HepG2 (cell line): ENCODE data around the gene FAM117B. TPM values are rescaled to one million over a fixed set of nuclear protein-coding genes. Genes with fewer than 3 reads are reported as not detected.
A peak's percentile ranks its signal among the peaks of the same experiment; 100 is the strongest.

Experiments used
- BCL6 ChIP-seq: IDR thresholded peaks from 2 replicates; pipeline ENCODE4 v1.6.1; 2016; ENCODE audit warnings: missing genetic modification reagents, missing compliant biosample characterization
- BORCS8-MEF2B ChIP-seq: sonication (generic); formaldehyde crosslinking; IDR thresholded peaks from 2 replicates; pipeline ENCODE4 v1.8.0; 2022; ENCODE audit warnings: mild to moderate bottlenecking, missing genetic modification reagents
- KAT7 ChIP-seq: IDR thresholded peaks from 2 replicates; pipeline ENCODE4 v1.6.1; 2018; ENCODE audit warnings: borderline replicate concordance, missing compliant biosample characterization
- KAT8 ChIP-seq: IDR thresholded peaks from 2 replicates; pipeline ENCODE4 v1.6.1; 2016; ENCODE audit warnings: missing genetic modification reagents, missing compliant biosample characterization
- MAZ ChIP-seq, 2 experiments: sonication (generic) in 1 of 2; formaldehyde crosslinking in 1 of 2; IDR thresholded peaks; 2 replicates each; pipeline versions ENCODE4 v1.5.0 to v1.6.1; 2012 to 2020; ENCODE audit warnings: low read depth in 2 of 2, mild to moderate bottlenecking in 2 of 2, borderline replicate concordance in 1 of 2, improper control_type of control experiment in 1 of 2, low read length in 1 of 2, missing genetic modification reagents in 1 of 2, moderate library complexity in 1 of 2
- SOX5 ChIP-seq: IDR thresholded peaks from 2 replicates; pipeline ENCODE4 v1.6.1; 2016; ENCODE audit warnings: borderline replicate concordance
- SRY ChIP-seq: sonication (generic); formaldehyde crosslinking; IDR thresholded peaks from 2 replicates; pipeline ENCODE4 v1.8.0; 2022; ENCODE audit warnings: mild to moderate bottlenecking, missing genetic modification reagents
- ZFX ChIP-seq: sonication (generic); formaldehyde crosslinking; IDR thresholded peaks from 2 replicates; pipeline ENCODE4 v1.4.0; 2020; ENCODE audit warnings: mild to moderate bottlenecking, low read depth, missing genetic modification reagents, moderate library complexity
- polyA plus RNA-seq, 8 experiments: library from polyadenylated mRNA; depleted of rRNA in 3 of 8; stranded (reverse) in 7 of 8; unstranded in 1 of 8; fragments of >200 nt; fragmentation: Illumina TruSeq in 4 of 8; extraction: Trizol in 4 of 8; gene quantifications; 2 replicates each; pipeline versions ENCODE4 v1.2.1 to v1.2.3, GENCODE V29; 2011 to 2016; ENCODE audit warnings: low read depth in 4 of 8, missing spikeins in 1 of 8, mixed read lengths in 1 of 8; ENCODE audit not compliant: insufficient read depth in 1 of 8
- total RNA-seq, 5 experiments: library from RNA; depleted of rRNA; stranded (reverse); fragments of >200 nt; fragmentation: Illumina TruSeq; extraction: Trizol; gene quantifications; 2 replicates each; pipeline ENCODE4 v1.2.3, GENCODE V29; 2016; ENCODE audit warnings: low read depth in 1 of 5
- TF ChIP-seq, protein P1 (sequence below): sonication (generic); formaldehyde crosslinking; IDR thresholded peaks from 2 replicates; pipeline ENCODE4 v1.4.0; 2020; ENCODE audit warnings: missing genetic modification reagents, borderline replicate concordance
- TF ChIP-seq, protein P2 (sequence below): sonication (generic); formaldehyde crosslinking; IDR thresholded peaks from 2 replicates; pipeline ENCODE4 v1.5.1; 2020; ENCODE audit warnings: mild to moderate bottlenecking, missing genetic modification reagents, borderline replicate concordance
- TF ChIP-seq, protein P3 (sequence below): sonication (generic); formaldehyde crosslinking; IDR thresholded peaks from 2 replicates; pipeline ENCODE4 v1.4.0; 2020; ENCODE audit warnings: missing genetic modification reagents, low read depth, mild to moderate bottlenecking, borderline replicate concordance
- TF ChIP-seq, protein P4 (sequence below): sonication (generic); formaldehyde crosslinking; IDR thresholded peaks from 2 replicates; pipeline ENCODE4 v1.4.0; 2020; ENCODE audit warnings: missing genetic modification reagents

FAM117B gene
- total and polyA plus RNA-seq, 2 of the 13 experiments (the other 11 are each of a cell fraction or from before 2014, with no cell fraction given), result 5.8 to 11.0 TPM

DNA sequence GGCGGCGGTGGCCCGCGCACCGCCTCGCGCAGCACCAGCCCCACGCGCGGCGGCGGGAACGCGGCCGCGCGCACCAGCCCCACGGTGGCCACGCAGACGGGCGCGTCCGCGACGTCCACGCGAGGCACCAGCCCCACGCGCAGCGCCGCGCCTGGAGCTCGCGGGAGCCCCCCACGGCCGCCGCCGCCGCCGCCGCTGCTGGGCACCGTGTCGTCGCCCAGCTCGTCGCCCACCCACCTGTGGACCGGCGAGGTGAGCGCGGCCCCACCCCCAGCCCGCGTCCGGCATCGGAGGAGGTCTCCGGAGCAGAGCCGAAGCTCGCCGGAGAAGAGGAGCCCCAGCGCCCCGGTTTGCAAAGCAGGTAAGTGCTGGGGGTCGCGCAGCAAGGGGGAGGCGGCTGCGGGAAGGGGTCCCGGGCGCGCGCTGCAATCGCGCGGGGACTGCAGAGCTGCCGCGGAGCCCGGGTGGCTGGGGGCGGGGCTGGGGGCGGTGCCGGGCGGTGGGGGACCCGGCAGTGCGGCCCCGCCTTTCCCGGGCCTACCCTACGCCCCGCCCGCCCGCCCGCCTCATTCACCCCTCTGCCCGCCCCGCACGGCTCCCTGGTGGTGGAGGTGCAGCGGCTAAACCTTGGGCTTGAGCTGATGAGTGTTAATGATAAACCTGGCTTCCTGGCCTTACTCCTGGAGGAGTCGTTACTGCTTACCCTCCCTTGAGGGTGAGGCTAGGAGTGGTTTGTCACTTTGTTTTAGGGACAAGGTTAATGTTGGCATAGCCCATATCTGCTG is 851 bp downstream of the FAM117B start (continued):
- TF ChIP-seq MAZ (IDR thresholded peaks at IDR 0.05; ENCODE audit: borderline replicate concordance, low read depth, low read length) (peak; percentile 55; the same call in 1 of the 2 replicates), MAZ (CRISPR knock-in tag; IDR thresholded peaks at IDR 0.05; ENCODE audit: low read depth) (peak; percentile 57; the same call in 1 of the 2 replicates), KAT8 (0 out of 2 replicates have a peak, but pooled peaks have one; percentile 21), KAT7 (CRISPR knock-in tag) (0 out of 2 replicates have a peak, but pooled peaks have one; percentile 20), BORCS8-MEF2B (CRISPR knock-in tag) (no peak), ZFX (CRISPR knock-in tag) (peak; percentile 72), SRY (CRISPR knock-in tag) (0 out of 2 replicates have a peak, but pooled peaks have one; percentile 32), BCL6 (0 out of 2 replicates have a peak, but pooled peaks have one; percentile 21), SOX5 (CRISPR knock-in tag) (peak; percentile 47; the same call in 1 of the 2 replicates)
- TF ChIP-seq, protein P1, sequence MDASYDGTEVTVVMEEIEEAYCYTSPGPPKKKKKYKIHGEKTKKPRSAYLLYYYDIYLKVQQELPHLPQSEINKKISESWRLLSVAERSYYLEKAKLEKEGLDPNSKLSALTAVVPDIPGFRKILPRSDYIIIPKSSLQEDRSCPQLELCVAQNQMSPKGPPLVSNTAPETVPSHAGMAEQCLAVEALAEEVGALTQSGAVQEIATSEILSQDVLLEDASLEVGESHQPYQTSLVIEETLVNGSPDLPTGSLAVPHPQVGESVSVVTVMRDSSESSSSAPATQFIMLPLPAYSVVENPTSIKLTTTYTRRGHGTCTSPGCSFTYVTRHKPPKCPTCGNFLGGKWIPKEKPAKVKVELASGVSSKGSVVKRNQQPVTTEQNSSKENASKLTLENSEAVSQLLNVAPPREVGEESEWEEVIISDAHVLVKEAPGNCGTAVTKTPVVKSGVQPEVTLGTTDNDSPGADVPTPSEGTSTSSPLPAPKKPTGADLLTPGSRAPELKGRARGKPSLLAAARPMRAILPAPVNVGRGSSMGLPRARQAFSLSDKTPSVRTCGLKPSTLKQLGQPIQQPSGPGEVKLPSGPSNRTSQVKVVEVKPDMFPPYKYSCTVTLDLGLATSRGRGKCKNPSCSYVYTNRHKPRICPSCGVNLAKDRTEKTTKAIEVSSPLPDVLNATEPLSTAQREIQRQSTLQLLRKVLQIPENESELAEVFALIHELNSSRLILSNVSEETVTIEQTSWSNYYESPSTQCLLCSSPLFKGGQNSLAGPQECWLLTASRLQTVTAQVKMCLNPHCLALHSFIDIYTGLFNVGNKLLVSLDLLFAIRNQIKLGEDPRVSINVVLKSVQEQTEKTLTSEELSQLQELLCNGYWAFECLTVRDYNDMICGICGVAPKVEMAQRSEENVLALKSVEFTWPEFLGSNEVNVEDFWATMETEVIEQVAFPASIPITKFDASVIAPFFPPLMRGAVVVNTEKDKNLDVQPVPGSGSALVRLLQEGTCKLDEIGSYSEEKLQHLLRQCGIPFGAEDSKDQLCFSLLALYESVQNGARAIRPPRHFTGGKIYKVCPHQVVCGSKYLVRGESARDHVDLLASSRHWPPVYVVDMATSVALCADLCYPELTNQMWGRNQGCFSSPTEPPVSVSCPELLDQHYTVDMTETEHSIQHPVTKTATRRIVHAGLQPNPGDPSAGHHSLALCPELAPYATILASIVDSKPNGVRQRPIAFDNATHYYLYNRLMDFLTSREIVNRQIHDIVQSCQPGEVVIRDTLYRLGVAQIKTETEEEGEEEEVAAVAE (CRISPR knock-in tag), result peak; percentile 18; the same call in 1 of the 2 replicates
- TF ChIP-seq, protein P2, sequence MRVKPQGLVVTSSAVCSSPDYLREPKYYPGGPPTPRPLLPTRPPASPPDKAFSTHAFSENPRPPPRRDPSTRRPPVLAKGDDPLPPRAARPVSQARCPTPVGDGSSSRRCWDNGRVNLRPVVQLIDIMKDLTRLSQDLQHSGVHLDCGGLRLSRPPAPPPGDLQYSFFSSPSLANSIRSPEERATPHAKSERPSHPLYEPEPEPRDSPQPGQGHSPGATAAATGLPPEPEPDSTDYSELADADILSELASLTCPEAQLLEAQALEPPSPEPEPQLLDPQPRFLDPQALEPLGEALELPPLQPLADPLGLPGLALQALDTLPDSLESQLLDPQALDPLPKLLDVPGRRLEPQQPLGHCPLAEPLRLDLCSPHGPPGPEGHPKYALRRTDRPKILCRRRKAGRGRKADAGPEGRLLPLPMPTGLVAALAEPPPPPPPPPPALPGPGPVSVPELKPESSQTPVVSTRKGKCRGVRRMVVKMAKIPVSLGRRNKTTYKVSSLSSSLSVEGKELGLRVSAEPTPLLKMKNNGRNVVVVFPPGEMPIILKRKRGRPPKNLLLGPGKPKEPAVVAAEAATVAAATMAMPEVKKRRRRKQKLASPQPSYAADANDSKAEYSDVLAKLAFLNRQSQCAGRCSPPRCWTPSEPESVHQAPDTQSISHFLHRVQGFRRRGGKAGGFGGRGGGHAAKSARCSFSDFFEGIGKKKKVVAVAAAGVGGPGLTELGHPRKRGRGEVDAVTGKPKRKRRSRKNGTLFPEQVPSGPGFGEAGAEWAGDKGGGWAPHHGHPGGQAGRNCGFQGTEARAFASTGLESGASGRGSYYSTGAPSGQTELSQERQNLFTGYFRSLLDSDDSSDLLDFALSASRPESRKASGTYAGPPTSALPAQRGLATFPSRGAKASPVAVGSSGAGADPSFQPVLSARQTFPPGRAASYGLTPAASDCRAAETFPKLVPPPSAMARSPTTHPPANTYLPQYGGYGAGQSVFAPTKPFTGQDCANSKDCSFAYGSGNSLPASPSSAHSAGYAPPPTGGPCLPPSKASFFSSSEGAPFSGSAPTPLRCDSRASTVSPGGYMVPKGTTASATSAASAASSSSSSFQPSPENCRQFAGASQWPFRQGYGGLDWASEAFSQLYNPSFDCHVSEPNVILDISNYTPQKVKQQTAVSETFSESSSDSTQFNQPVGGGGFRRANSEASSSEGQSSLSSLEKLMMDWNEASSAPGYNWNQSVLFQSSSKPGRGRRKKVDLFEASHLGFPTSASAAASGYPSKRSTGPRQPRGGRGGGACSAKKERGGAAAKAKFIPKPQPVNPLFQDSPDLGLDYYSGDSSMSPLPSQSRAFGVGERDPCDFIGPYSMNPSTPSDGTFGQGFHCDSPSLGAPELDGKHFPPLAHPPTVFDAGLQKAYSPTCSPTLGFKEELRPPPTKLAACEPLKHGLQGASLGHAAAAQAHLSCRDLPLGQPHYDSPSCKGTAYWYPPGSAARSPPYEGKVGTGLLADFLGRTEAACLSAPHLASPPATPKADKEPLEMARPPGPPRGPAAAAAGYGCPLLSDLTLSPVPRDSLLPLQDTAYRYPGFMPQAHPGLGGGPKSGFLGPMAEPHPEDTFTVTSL (CRISPR knock-in tag), result 0 out of 2 replicates have a peak, but pooled peaks have one; percentile 16
- TF ChIP-seq, protein P3, sequence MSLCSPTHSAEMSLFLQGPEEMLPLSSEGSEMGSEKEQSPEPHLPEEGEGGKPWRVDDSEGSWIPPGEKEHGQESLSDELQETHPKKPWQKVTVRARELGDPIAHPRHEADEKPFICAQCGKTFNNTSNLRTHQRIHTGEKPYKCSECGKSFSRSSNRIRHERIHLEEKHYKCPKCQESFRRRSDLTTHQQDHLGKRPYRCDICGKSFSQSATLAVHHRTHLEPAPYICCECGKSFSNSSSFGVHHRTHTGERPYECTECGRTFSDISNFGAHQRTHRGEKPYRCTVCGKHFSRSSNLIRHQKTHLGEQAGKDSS, result 0 out of 2 replicates have a peak, but pooled peaks have one; percentile 36
- TF ChIP-seq, protein P4, sequence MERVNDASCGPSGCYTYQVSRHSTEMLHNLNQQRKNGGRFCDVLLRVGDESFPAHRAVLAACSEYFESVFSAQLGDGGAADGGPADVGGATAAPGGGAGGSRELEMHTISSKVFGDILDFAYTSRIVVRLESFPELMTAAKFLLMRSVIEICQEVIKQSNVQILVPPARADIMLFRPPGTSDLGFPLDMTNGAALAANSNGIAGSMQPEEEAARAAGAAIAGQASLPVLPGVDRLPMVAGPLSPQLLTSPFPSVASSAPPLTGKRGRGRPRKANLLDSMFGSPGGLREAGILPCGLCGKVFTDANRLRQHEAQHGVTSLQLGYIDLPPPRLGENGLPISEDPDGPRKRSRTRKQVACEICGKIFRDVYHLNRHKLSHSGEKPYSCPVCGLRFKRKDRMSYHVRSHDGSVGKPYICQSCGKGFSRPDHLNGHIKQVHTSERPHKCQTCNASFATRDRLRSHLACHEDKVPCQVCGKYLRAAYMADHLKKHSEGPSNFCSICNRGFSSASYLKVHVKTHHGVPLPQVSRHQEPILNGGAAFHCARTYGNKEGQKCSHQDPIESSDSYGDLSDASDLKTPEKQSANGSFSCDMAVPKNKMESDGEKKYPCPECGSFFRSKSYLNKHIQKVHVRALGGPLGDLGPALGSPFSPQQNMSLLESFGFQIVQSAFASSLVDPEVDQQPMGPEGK (CRISPR knock-in tag), result peak; percentile 85
